Cardiac fibroblast (primary cell): ENCODE data around the gene MYO16.
A peak's percentile ranks its signal among the peaks of the same experiment; 100 is the strongest.

Experiments used
- DNase-seq, 2 donors: peaks; one replicate each; pipeline versions ENCODE4 v3.0.0 to v3.0.0-alpha.2; 2010; ENCODE audit warnings: low read depth in 2 of 2
- H3K4me3 ChIP-seq, 2 donors: replicated peaks in 1 of 2; 1 replicate in 1 of 2; 2 replicates in 1 of 2; pipeline ENCODE4 v1.5.1; 2011; ENCODE audit warnings: low read depth in 2 of 2, low read length in 2 of 2, mild to moderate bottlenecking in 2 of 2, moderate library complexity in 1 of 2
- TF ChIP-seq, protein P1 (sequence below): IDR thresholded peaks from one replicate; pipeline ENCODE4 v1.5.1; 2011; ENCODE audit warnings: low read depth, mild to moderate bottlenecking, low read length, inconsistent platforms

MYO16 gene

DNA sequence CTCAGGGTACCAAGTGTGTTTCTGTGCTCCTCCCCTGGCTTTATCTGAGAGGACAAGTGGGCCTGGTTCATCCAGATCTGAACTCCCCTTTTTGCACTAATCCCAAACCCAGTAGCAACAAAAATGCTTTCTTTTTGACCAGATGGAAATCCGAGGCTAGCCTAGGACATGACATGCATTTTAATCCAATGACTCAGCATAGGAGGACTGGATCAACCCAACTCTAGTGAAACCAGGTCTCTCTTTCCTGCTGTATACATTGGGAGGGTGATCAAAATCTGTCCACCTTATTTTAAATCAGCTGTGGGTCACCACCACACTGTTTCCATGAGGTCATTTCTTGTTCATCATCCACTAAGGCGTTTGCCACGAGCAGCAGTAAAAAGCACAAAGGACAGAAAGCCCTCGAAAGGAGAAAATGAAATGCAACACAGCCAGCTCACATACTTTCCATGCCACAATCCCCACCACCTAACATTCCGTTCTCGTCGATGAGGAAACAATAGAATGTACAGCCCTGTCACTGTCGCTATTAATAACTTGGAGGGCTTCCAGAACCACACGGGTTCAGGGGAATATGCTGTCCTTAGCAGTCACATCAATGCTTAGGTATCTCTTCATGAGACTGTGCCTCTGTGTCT is 614.0 kb downstream of the MYO16 start:
- DNase-seq, result peak; percentile 87 to 98
- TF ChIP-seq, protein P1, sequence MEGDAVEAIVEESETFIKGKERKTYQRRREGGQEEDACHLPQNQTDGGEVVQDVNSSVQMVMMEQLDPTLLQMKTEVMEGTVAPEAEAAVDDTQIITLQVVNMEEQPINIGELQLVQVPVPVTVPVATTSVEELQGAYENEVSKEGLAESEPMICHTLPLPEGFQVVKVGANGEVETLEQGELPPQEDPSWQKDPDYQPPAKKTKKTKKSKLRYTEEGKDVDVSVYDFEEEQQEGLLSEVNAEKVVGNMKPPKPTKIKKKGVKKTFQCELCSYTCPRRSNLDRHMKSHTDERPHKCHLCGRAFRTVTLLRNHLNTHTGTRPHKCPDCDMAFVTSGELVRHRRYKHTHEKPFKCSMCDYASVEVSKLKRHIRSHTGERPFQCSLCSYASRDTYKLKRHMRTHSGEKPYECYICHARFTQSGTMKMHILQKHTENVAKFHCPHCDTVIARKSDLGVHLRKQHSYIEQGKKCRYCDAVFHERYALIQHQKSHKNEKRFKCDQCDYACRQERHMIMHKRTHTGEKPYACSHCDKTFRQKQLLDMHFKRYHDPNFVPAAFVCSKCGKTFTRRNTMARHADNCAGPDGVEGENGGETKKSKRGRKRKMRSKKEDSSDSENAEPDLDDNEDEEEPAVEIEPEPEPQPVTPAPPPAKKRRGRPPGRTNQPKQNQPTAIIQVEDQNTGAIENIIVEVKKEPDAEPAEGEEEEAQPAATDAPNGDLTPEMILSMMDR, result no peak
- peak overlapping the region in 1 of 2 donors; percentile 8 for H3K4me3 ChIP-seq

DNA sequence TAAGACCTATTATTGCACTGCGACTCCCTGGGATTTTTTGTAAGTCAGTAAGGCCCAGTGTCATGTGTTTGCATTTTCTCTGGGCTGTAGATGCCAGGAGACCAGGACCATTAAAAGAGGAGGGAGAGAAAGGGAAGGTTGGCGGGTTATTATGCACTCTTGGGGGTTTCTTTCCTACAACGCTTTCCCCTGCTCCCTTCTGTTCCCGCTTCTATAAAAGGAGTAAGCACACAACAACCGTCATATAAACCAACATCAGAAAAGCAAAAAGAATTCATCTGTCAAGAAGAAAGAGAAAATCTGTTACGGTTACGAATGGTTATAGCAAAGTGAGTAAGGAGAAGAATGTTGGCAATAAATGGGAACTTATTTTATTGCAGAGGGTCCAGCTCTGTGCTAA is 615.2 kb downstream of the MYO16 start:
- DNase-seq, result no peak
- TF ChIP-seq, protein P1, result no peak
- no peak overlapping the region for H3K4me3 ChIP-seq

DNA sequence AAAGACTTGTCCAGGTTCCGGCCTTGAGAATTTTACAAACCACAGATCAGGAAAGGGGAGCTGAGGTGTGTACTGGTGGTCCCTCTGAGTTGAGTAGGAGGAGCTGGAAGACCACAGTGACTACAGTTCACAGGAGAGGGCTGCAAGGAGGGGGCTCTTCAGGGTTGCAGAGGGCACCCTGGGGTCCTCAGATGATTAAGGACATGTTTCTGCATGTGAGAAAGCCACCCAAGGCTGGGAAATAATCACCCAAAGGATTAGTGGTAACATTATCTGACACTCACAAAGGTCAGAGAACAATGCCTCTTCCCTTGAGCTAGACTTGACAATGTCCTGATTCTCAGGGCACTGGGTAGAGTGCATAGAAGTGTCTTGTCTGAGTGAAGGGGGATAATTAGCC is 616.6 kb downstream of the MYO16 start:
- TF ChIP-seq, protein P1, result no peak
- H3K4me3 ChIP-seq, result no peak overlapping the region
- no peak for DNase-seq

DNA sequence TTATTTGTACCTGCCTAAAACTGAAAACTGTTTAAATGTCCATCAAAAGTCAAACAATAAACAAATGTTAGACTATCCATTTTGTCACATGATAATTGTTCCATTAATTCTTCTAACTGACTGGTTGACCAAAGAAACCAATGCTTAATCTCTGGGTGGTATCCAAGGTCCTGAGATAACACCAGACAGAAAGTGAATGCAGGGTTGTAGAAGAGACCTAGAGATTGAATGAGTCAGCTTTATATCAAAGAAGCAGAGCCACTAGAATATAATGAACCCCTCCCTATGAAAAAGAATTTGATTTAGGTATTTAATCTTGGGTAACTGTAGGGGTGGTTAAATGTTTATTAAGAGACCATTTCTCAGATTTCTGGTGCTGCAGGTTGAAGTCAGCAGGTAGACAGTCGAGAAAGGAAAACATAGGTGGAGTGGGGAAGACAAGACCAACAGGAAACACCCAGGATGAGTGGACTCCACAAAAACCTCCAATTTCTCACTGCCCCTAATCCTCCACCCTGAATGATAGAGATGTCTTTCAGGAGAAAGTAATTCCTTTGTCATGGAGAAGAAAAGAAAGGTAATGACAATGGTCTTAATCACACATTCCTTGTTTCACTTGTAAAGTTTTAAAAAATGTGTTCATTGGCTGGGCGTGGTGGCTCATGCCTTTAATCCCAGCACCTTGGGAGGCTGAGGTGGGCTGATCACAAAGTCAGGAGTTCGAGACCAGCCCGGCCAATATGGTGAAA is 620.5 kb downstream of the MYO16 start:
- DNase-seq, result no peak
- no peak overlapping the region for H3K4me3 ChIP-seq
- TF ChIP-seq, protein P1, result no peak

DNA sequence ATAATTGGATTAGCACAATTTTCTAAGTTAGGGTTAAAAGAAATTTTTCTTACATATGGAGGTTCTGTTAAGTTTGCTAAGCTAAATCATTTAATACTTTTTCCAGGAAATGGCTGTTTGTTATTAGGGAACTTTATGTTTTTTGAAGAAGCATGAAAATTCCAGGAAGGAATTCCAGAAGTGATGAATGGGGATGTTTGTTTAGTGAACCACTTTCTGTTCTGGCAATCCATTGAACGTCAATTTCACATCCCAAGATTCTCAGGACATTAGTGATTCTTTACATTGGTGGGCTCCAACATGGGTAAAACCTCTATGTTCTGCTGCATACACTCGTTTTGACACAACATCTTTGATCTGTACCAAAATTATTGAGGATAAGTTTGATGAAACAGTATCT is 622.5 kb downstream of the MYO16 start:
- TF ChIP-seq, protein P1, result no peak
- no peak for DNase-seq
- H3K4me3 ChIP-seq, result no peak overlapping the region

DNA sequence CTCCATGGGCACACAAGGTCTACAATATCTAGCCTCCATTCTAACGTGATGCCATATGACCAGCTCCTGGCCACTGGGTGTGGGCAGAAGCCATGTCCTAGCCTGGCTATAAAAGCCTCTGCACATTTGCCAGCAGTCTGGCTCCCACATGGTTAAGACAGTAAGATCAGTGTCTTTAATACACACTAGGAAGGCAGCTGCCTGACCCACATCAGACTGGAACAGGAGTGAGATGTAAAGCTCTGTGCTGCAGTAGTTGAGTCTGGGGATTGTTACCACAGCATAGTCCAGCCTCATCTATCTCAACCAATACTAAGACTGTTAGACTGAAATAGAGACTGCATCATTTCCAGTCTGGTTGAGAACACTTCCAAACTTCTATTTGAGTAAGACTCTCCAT is 623.9 kb downstream of the MYO16 start:
- TF ChIP-seq, protein P1, result no peak
- no peak for DNase-seq
- H3K4me3 ChIP-seq, result no peak overlapping the region
